ENCODE results near the gene CAPN12. TPM values are rescaled to one million over a fixed set of nuclear protein-coding genes. Genes with fewer than 3 reads are reported as not detected.

CAPN12 gene
- total RNA-seq, 4 donors from 2014 or later: 0.42 TPM; not detected in 3

GRCh38 chr19:38743394-38744297, 628 bp downstream of the CAPN12 start:
- H3K4me1 ChIP-seq: no peaks in the 10 kb centered on the region
- TF ChIP-seq CTCF (IDR thresholded peaks at IDR 0.05 in 4 of 5, conservative IDR thresholded peaks at IDR 0.05 in 1 of 5): no peak
- no peak for TF ChIP-seq POLR2A (IDR thresholded peaks at IDR 0.05)
- H3K27me3 ChIP-seq: no peaks in the 10 kb centered on the region
- H3K9me3 ChIP-seq: no peaks in the 10 kb centered on the region
- H3K36me3 ChIP-seq: no peaks in the 10 kb centered on the region
- DNase-seq (no peak), ATAC-seq (no peak)
- H3K4me3 ChIP-seq: no peak overlapping the region
- in situ Hi-C loops (cut with MboI; ENCODE audit: low sequenced_read_pairs in 4 of 4): loop anchor here in 2 of 4 donors (25.0 kb wide), 1 partner anchor 169 kb away; the partner anchor contains the start of gene CCER2 (in 2 of the 2)
- intact Hi-C loops (cut with DNase I; ENCODE audit: low total_unique reads): no loop called here
- no peak overlapping the region for H3K27ac ChIP-seq

DNA sequence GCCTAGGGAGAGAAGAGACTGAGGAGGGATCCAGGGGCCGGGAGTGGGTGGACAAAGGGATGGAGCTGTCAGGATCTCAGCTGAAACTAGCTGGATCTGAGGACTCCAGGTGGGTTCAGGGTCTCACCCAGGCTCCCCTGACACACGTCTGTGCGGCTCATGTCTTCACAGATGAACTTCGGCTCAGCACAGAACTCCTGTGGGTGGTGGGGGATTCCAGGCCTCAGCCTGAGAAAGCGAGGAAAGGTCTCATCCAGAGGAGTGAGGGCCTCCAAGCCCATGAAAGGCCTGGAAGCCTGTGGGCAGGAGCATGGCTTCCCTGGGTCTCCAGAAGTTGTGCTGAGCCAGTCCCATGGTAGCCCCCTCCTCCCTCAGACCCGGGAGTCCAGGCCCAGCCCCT, 1.4 kb downstream of the CAPN12 start:
- Histone ChIP-seq H3K9me3 (no peaks in the 10 kb centered on the region), H3K4me1 (no peaks in the 10 kb centered on the region), H3K4me3 (no peak overlapping the region), H3K36me3 (no peaks in the 10 kb centered on the region), H3K27me3 (no peaks in the 10 kb centered on the region), H3K27ac (no peak overlapping the region)
- in situ Hi-C loops (cut with MboI; ENCODE audit: low sequenced_read_pairs in 4 of 4): loop anchor here in 2 of 4 donors (25.0 kb wide), 1 partner anchor 169 kb away; the partner anchor contains the start of gene CCER2 (in 2 of the 2)
- DNase-seq (no peak), ATAC-seq (no peak)
- intact Hi-C loops (cut with DNase I; ENCODE audit: low total_unique reads): no loop called here
- no peak for TF ChIP-seq POLR2A (IDR thresholded peaks at IDR 0.05)
- no peak for TF ChIP-seq CTCF (IDR thresholded peaks at IDR 0.05 in 4 of 5, conservative IDR thresholded peaks at IDR 0.05 in 1 of 5)

DNA sequence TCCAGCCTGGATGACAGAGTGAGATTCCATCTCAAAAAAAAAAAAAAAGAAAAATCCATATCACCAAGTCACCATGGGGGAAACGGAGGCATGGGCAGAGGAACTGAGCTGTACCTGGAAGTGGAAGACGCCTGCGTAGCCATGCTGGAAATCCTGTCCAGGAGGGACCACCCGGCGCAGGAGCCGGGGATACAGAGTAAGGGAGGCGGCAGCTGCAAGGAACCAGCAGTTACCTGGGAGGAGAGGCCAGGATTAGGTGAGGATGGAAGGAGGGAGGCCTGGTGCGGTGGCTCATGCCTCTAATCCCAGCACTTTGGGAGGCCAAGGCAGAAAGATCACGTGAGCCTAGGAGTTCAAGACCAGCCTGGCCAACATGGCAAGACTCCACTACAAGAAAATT, 2.0 kb downstream of the CAPN12 start:
- Histone ChIP-seq H3K4me1 (no peaks in the 10 kb centered on the region), H3K36me3 (no peaks in the 10 kb centered on the region), H3K4me3 (no peak overlapping the region), H3K9me3 (no peaks in the 10 kb centered on the region), H3K27ac (no peak overlapping the region), H3K27me3 (no peaks in the 10 kb centered on the region)
- in situ Hi-C loops (cut with MboI; ENCODE audit: low sequenced_read_pairs in 4 of 4) (loop anchor here in 2 of 4 donors (25.0 kb wide), 1 partner anchor 170 kb away; the partner anchor contains the start of gene CCER2 (in 2 of the 2)), intact Hi-C loops (cut with DNase I; ENCODE audit: low total_unique reads) (no loop called here)
- TF ChIP-seq CTCF (IDR thresholded peaks at IDR 0.05 in 4 of 5, conservative IDR thresholded peaks at IDR 0.05 in 1 of 5): no peak
- no peak for TF ChIP-seq POLR2A (IDR thresholded peaks at IDR 0.05)
- DNase-seq: no peak
- no peak for ATAC-seq

- TF ChIP-seq CTCF (IDR thresholded peaks at IDR 0.05 in 4 of 5, conservative IDR thresholded peaks at IDR 0.05 in 1 of 5): no peak
- DNase-seq: no peak
- peaks cover 0 to under 1% of the 10 kb centered on the region in 2 donors for H3K4me1 ChIP-seq
- H3K27ac ChIP-seq: no peak overlapping the region
- intact Hi-C loops (cut with DNase I; ENCODE audit: low total_unique reads) (no loop called here), in situ Hi-C loops (cut with MboI; ENCODE audit: low sequenced_read_pairs in 4 of 4) (loop anchor here in 2 of 4 donors (25.0 kb wide), 1 partner anchor 171 kb away; the partner anchor contains the start of gene CCER2 (in 2 of the 2))
- H3K36me3 ChIP-seq: no peaks in the 10 kb centered on the region
- H3K4me3 ChIP-seq: no peak overlapping the region
- H3K27me3 ChIP-seq: peaks cover 0 to 5% (median 0%) of the 10 kb centered on the region in 3 donors
- no peak for ATAC-seq
- H3K9me3 ChIP-seq: no peaks in the 10 kb centered on the region
Observed at GRCh38 chr19:38741670-38742069, 2.6 kb downstream of the CAPN12 start.
